Heart left ventricle (tissue), 13 donors: ENCODE measurements around the gene EHD4.

Experiments used
- POLR2A ChIP-seq, 2 donors: fragments of 450-650 bp; IDR thresholded peaks; one replicate each; pipeline ENCODE4 v1.6.1; 2017; ENCODE audit warnings: antibody characterized with exemption in 2 of 2, mild to moderate bottlenecking in 2 of 2, moderate library complexity in 2 of 2
- TF ChIP-seq, protein P1 (sequence below), 12 donors: fragments of 200-600 bp; sonication (generic) in 4 of 12; IDR thresholded peaks; one replicate each; pipeline versions ENCODE4 v1.5.0 to v1.8.0; 2018 to 2022; ENCODE audit warnings: antibody characterized with exemption in 12 of 12, mild to moderate bottlenecking in 5 of 12
- donor health status: ischemic (EF 13 %, LVEDD 7.1; RV severe dilation, severe dysfunction).
- donor health status: DM: no; HTN: yes; CAD: no.
- donor health status: DM: no; HTN: no; CAD: no.
- donor health status: ischemic (EF 25% LVEDD 6.9; RV normal size, moderate dysfunction).
- donor health status: ischemic (EF 25% LVEDD 5.7; RV mildly dilated, moderate dysfunction).
- donor health status: ischemic (EF 35%, LVEDD 5.7; RV mildly dilated, moderate dysfunction).
- donor health status: nonischemic (EF 11% LVEDD 7.7; RV severe dilation, severe dysfunction).
- donor health status: DM: yes; HTN: yes; CAD: no.
- donor health status: PGD.
- donor health status: ischemic (EF 29% LVEDD 5.4; RV normal size, mild dysfunction).
- donor health status: nonischemic (EF 23%, LVEDD 6.1; RV moderate dilation, normal function).

DNA sequence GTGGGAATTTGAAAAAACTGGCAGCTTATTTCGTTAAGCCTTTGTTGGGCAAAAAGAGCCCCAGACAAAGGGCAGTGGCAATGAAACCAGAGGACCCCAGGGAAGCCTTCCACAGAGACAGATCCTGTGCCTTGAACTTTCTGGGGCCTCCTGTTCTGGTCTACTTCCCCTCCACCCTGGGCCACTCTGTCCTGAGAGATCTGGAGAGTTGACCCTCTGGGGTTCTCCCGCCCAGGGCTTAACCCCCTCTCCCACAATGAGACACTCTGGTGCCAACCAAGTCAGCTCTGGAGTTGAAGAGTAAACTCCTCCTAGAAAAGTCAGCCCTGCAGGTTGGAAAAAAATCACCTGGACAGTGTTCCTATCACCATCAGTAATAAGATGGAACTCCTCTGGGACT lies 20.8 kb downstream of the EHD4 start:
- TF ChIP-seq, protein P1, sequence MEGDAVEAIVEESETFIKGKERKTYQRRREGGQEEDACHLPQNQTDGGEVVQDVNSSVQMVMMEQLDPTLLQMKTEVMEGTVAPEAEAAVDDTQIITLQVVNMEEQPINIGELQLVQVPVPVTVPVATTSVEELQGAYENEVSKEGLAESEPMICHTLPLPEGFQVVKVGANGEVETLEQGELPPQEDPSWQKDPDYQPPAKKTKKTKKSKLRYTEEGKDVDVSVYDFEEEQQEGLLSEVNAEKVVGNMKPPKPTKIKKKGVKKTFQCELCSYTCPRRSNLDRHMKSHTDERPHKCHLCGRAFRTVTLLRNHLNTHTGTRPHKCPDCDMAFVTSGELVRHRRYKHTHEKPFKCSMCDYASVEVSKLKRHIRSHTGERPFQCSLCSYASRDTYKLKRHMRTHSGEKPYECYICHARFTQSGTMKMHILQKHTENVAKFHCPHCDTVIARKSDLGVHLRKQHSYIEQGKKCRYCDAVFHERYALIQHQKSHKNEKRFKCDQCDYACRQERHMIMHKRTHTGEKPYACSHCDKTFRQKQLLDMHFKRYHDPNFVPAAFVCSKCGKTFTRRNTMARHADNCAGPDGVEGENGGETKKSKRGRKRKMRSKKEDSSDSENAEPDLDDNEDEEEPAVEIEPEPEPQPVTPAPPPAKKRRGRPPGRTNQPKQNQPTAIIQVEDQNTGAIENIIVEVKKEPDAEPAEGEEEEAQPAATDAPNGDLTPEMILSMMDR (IDR thresholded peaks at IDR 0.05): no peak
- no peak for TF ChIP-seq POLR2A (IDR thresholded peaks at IDR 0.05)
